WERI-Rb-1 (cell line): Measurements from ENCODE around the gene NFASC.
A peak's percentile ranks its signal among the peaks of the same experiment; 100 is the strongest.

Experiments used
- DNase-seq: peaks from one replicate; pipeline ENCODE4 v3.0.0-alpha.2; 2020
- H3K27ac ChIP-seq: fragments of 250-450 bp; sonication (Bioruptor Pico); 2 replicates; pipeline ENCODE4 v1.5.1; 2020; ENCODE audit warnings: mild to moderate bottlenecking, moderate library complexity
- H3K27me3 ChIP-seq: fragments of 250-450 bp; sonication (Bioruptor Pico); 2 replicates; pipeline ENCODE4 v1.5.1; 2021; ENCODE audit warnings: mild to moderate bottlenecking, low read depth, moderate library complexity; ENCODE audit not compliant: insufficient read depth, severe bottlenecking
- H3K36me3 ChIP-seq: fragments of 250-450 bp; sonication (Bioruptor Pico); 2 replicates; pipeline ENCODE4 v1.5.1; 2020; ENCODE audit warnings: mild to moderate bottlenecking, moderate library complexity
- H3K4me3 ChIP-seq: 2 replicates; pipeline ENCODE4 v1.5.1; 2011; ENCODE audit warnings: low read depth, mild to moderate bottlenecking, control low read depth, low read length
- H3K9me3 ChIP-seq: fragments of 250-450 bp; sonication (Bioruptor Pico); 2 replicates; pipeline ENCODE4 v1.5.1; 2021; ENCODE audit warnings: mild to moderate bottlenecking, moderate library complexity; ENCODE audit not compliant: severe bottlenecking
- TF ChIP-seq, protein P1 (sequence below): IDR thresholded peaks from 2 replicates; pipeline ENCODE4 v1.5.1; 2011; ENCODE audit warnings: low read depth, mild to moderate bottlenecking, control low read depth, inconsistent platforms, low read length

The NFASC gene

DNA sequence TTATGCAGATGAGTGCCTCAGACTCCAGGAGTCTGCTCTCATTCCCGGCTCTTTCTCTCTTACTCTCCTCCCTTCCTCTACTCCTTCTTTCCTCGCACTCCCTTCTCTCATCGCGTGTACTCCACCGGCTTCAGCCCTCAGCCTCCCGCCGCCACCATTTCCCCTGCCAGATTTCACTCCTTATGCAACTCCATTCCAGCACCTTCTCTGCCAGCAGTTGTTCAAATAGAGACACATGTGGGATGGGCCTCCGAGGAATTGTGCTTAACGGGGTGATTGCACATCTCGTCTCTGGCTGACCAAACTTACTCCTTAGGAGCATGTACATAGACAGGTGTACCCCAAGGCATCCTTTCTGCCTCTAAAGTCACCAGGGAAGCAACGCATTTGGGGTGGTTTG, 174.5 kb downstream of the NFASC start:
- DNase-seq, result no peak
- no peaks in the 10 kb centered on the region for H3K27me3 ChIP-seq

DNA sequence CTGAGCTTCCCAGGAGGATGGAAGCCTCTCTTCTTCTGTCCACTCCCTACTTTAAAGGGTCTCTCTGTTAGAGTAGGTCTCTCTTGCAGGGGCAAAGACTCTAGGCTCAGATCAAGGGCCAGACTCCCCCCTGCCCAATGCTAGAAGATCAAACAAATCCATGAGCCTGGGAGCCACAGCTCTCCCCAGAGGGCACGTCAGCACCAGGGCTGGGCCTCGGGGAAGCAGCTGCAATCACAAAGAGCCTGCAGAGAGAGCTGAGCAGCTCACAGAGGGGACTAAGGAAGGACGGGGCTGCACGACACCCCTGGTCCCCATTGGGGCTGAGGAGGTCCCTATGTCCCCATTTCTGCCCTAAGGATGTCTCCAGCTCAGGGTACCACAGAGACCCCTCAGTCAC, 176.2 kb downstream of the NFASC start:
- DNase-seq, result no peak
- Histone ChIP-seq H3K4me3 (no peak overlapping the region), H3K36me3 (no peaks in the 10 kb centered on the region), H3K27ac (no peak overlapping the region), H3K27me3 (no peaks in the 10 kb centered on the region), H3K9me3 (no peaks in the 10 kb centered on the region)
- TF ChIP-seq, protein P1, sequence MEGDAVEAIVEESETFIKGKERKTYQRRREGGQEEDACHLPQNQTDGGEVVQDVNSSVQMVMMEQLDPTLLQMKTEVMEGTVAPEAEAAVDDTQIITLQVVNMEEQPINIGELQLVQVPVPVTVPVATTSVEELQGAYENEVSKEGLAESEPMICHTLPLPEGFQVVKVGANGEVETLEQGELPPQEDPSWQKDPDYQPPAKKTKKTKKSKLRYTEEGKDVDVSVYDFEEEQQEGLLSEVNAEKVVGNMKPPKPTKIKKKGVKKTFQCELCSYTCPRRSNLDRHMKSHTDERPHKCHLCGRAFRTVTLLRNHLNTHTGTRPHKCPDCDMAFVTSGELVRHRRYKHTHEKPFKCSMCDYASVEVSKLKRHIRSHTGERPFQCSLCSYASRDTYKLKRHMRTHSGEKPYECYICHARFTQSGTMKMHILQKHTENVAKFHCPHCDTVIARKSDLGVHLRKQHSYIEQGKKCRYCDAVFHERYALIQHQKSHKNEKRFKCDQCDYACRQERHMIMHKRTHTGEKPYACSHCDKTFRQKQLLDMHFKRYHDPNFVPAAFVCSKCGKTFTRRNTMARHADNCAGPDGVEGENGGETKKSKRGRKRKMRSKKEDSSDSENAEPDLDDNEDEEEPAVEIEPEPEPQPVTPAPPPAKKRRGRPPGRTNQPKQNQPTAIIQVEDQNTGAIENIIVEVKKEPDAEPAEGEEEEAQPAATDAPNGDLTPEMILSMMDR, result no peak

More for the DNA sequence above, 174.5 kb downstream of the NFASC start:
- Histone ChIP-seq H3K36me3 (no peaks in the 10 kb centered on the region), H3K4me3 (no peak overlapping the region), H3K27ac (no peak overlapping the region), H3K9me3 (no peaks in the 10 kb centered on the region)
- TF ChIP-seq, protein P1, result no peak

DNA sequence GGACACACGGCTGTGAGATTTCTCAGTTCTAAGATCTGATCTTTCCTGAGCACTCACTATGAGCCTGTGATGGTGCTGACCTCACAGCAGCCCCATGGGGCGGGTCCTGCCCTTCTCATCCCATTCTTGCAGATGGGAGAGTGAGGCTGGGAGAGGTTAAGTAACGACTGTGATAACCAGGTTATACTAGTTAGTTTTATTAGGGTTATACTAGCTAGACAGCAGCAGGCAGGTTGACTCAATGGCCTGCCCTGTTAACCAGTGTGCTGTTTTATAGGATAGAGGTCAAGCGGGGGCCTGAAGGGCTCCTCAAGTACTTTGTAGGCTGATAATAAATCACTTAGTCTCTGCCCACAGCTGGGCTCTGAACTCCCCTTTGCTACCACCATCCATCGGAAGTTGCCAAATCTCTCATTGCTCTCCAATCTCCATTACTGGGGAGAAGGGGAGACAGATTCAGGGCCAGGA, 177.1 kb downstream of the NFASC start:
- Histone ChIP-seq H3K27me3 (no peaks in the 10 kb centered on the region), H3K36me3 (no peaks in the 10 kb centered on the region), H3K9me3 (no peaks in the 10 kb centered on the region), H3K4me3 (no peak overlapping the region), H3K27ac (no peak overlapping the region)
- no peak for DNase-seq
- TF ChIP-seq, protein P1, result no peak

DNA sequence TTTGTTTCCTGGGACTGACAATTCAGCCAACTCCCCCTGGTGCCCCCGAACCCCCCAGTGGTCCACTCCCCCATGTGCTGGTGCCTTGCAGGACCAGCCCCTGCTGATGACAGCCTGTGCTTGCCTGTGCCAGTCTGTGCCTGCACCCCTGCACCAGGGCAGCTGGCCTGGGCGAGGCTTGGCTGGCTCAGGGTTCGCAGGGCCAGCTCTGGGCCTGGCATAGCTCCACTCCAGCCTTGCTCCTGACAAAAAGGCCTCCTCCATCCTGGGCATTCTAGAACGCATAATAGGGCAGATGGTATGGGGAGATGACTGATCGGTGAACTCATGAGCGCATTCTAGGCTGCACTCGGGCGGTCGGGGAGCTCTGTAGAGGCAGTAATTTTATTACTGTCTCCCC, 177.7 kb downstream of the NFASC start:
- DNase-seq, result no peak
- TF ChIP-seq, protein P1, result no peak
- H3K4me3 ChIP-seq, result no peak overlapping the region
- H3K27me3 ChIP-seq, result no peaks in the 10 kb centered on the region
- no peaks in the 10 kb centered on the region for H3K36me3 ChIP-seq
- H3K9me3 ChIP-seq, result no peaks in the 10 kb centered on the region
- no peak overlapping the region for H3K27ac ChIP-seq

DNA sequence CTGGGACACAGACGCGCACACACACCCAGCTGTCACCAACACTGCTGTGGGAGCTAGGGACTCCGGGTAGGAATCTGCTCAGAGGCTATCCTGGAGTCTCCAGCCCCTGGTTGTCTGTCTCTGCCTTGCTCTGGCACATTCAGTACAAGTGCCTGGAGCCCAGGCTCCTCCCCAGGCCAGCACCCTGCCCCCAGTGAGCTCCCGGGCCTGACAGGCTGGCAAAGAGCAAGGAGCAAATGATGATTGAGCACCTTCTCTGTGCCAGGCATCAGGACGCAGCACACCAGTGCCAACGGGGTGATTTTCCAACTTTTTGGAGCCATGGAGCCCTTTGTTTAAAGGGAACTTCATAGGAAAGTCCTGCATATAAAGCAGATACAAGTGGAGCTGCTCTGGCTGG, 178.8 kb downstream of the NFASC start:
- Histone ChIP-seq H3K9me3 (no peaks in the 10 kb centered on the region), H3K36me3 (no peaks in the 10 kb centered on the region), H3K4me3 (no peak overlapping the region), H3K27ac (no peak overlapping the region), H3K27me3 (no peaks in the 10 kb centered on the region)
- DNase-seq, result no peak
- TF ChIP-seq, protein P1, result no peak

DNA sequence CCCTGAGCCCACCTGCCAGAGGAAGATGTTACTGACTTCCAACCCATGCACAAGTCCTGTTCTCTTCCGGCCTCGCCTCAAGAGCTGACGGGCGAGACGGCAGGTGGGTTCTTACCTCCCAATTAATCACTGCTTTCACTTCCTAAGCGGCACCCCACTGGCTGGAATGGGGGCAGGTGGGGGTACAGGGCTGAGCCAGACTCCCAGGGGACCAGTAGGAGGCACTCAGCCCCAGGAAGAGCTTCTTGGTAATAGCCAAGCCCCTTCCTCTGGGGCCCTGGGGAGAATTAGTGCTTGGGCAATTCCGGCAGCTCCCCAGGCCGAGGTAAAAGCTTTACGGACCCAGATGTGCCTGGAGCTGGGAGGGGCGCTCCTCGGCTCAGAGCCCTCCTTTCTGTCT, 182.0 kb downstream of the NFASC start:
- no peaks in the 10 kb centered on the region for H3K27me3 ChIP-seq
- DNase-seq, result peak; percentile 64
- TF ChIP-seq, protein P1, result peak; percentile 17; the same call in 1 of the 2 replicates
- H3K9me3 ChIP-seq, result no peaks in the 10 kb centered on the region
- H3K4me3 ChIP-seq, result no peak overlapping the region
- no peaks in the 10 kb centered on the region for H3K36me3 ChIP-seq
- no peak overlapping the region for H3K27ac ChIP-seq
